HG03135 (cell line): ENCODE measurements around the gene NOX4.
"Not testable (repeated sequence)": the region's sequence is repeated elsewhere in the genome, so short reads cannot be mapped to it uniquely, and the experiment has no call there.

ENCODE experiments used
- ATAC-seq: cut with Tn5 transposase; IDR thresholded peaks from one replicate; pipeline ENCODE4 v1.9.1; 2021; ENCODE audit warnings: mild to moderate bottlenecking, moderate library complexity; ENCODE audit not compliant: unreplicated experiment

NOX4 gene

GRCh38 chr11:89382986-89383385 lies 108.2 kb downstream of the NOX4 start:
- not testable (repeated sequence) for ATAC-seq

GRCh38 chr11:89381094-89381493 lies 110.1 kb downstream of the NOX4 start:
- ATAC-seq: no peak

GRCh38 chr11:89379976-89380771 lies 111.0 kb downstream of the NOX4 start:
- not testable (repeated sequence) for ATAC-seq

GRCh38 chr11:89378986-89379385 lies 112.2 kb downstream of the NOX4 start:
- ATAC-seq: not testable (repeated sequence)

- ATAC-seq: not testable (repeated sequence)
Measured at GRCh38 chr11:89369356-89369755, 121.8 kb downstream of the NOX4 start.

- ATAC-seq: not testable (repeated sequence)
Measured at GRCh38 chr11:89364856-89365255, 126.3 kb downstream of the NOX4 start.

GRCh38 chr11:89361734-89362133 lies 129.4 kb downstream of the NOX4 start:
- no peak for ATAC-seq

- ATAC-seq: not testable (repeated sequence)
Measured at GRCh38 chr11:89359208-89359607, 132.0 kb downstream of the NOX4 start.

GRCh38 chr11:89358761-89359160 lies 132.4 kb downstream of the NOX4 start:
- ATAC-seq: no peak

GRCh38 chr11:89355646-89356045 lies 135.5 kb downstream of the NOX4 start:
- no peak for ATAC-seq

GRCh38 chr11:89354513-89354912 lies 136.7 kb downstream of the NOX4 start:
- not testable (repeated sequence) for ATAC-seq

- no peak for ATAC-seq
Measured at GRCh38 chr11:89347071-89347470, 144.1 kb downstream of the NOX4 start.

- no peak for ATAC-seq
Measured at GRCh38 chr11:89346601-89347000, 144.6 kb downstream of the NOX4 start.

GRCh38 chr11:89342880-89343572 lies 148.1 kb downstream of the NOX4 start:
- not testable (repeated sequence) for ATAC-seq

GRCh38 chr11:89340450-89340849 lies 150.7 kb downstream of the NOX4 start:
- not testable (repeated sequence) for ATAC-seq

GRCh38 chr11:89338073-89338472 lies 153.1 kb downstream of the NOX4 start:
- not testable (repeated sequence) for ATAC-seq

GRCh38 chr11:89337100-89337650 lies 154.0 kb downstream of the NOX4 start:
- not testable (repeated sequence) for ATAC-seq

- not testable (repeated sequence) for ATAC-seq
Measured at GRCh38 chr11:89333704-89334103, 157.5 kb downstream of the NOX4 start.

- not testable (repeated sequence) for ATAC-seq
Measured at GRCh38 chr11:89331940-89332339, 159.2 kb downstream of the NOX4 start.

- ATAC-seq: no peak
Measured at GRCh38 chr11:89327885-89328284, 163.3 kb downstream of the NOX4 start.

- no peak for ATAC-seq
Measured at GRCh38 chr11:89321401-89321800, 169.8 kb downstream of the NOX4 start.

GRCh38 chr11:89310607-89311006 lies 180.6 kb downstream of the NOX4 start:
- ATAC-seq: not testable (repeated sequence)
